NCI-H2171 treated with DMSO at 0.1 percent for 48 hours (cell line): Measurements from ENCODE around the gene OGDHL.

Source experiments
- DNase-seq: peaks from one replicate; lab custom pipeline; 2025; lab: John Stamatoyannopoulos, UW

Gene OGDHL

GRCh38 chr10:49689882-49690510 lies 72.1 kb downstream of the OGDHL start:
- DNase-seq: no peak

GRCh38 chr10:49688920-49689319 lies 73.2 kb downstream of the OGDHL start:
- no peak for DNase-seq

GRCh38 chr10:49688261-49688846 lies 73.8 kb downstream of the OGDHL start:
- DNase-seq: no peak

GRCh38 chr10:49686651-49687050 lies 75.5 kb downstream of the OGDHL start:
- DNase-seq: no peak
